GM12864 (cell line): ENCODE measurements around the gene SLC22A23.

Source experiments
- DNase-seq: peaks from one replicate; pipeline ENCODE4 v3.0.0-alpha.2; 2011; ENCODE audit warnings: low read depth
- H3K4me3 ChIP-seq: 2 replicates; pipeline ENCODE4 v1.5.1; 2011; ENCODE audit warnings: mild to moderate bottlenecking, low read depth, low read length, control low read depth
- TF ChIP-seq, protein P1 (sequence below): IDR thresholded peaks from 2 replicates; pipeline ENCODE4 v1.5.1; 2011; ENCODE audit warnings: low read depth, mild to moderate bottlenecking, moderate library complexity, low read length, control low read depth, inconsistent platforms; ENCODE audit errors: missing control alignments

Gene SLC22A23

DNA sequence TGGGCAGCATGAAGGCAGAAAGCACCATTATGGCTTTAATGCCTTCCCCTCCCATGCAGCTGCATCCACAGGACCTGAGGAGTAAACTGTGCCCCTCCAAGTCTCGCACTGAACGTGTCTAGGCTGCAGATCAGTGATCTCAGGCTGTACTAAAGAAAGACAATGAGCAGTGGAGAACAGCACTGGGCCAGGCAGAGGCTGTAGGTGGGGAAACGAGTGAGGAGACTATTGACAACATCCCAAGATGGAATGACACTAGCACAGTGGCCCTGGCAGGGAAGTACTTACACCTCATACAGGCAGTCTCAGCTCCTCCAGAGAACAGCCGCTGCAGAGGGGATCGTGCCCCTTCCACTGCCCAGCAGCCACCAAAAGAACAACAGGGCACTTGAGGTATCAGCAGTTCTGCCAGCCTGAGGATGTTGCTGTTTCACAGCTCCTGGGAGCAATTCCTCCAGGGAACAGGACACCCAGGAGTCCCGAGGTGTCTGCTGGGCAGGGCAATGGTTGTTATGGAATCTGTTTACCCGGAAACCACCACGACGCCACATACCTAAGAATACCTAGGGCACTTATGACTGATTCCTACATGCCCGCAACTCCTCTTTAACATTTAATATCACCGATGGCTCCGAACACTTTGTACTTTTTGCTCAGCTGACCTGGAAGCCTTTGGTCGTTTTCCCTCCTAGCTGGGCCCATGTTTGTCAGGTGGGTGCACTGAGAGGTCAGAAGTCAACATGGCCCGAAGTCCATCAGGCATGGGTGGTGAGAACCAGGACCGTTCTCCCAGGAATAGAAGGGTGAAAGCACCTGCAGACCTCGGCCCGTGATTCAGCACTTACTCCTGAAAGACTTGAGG is 79.1 kb downstream of the SLC22A23 start:
- DNase-seq, result no peak
- H3K4me3 ChIP-seq, result no peak overlapping the region
- TF ChIP-seq, protein P1, sequence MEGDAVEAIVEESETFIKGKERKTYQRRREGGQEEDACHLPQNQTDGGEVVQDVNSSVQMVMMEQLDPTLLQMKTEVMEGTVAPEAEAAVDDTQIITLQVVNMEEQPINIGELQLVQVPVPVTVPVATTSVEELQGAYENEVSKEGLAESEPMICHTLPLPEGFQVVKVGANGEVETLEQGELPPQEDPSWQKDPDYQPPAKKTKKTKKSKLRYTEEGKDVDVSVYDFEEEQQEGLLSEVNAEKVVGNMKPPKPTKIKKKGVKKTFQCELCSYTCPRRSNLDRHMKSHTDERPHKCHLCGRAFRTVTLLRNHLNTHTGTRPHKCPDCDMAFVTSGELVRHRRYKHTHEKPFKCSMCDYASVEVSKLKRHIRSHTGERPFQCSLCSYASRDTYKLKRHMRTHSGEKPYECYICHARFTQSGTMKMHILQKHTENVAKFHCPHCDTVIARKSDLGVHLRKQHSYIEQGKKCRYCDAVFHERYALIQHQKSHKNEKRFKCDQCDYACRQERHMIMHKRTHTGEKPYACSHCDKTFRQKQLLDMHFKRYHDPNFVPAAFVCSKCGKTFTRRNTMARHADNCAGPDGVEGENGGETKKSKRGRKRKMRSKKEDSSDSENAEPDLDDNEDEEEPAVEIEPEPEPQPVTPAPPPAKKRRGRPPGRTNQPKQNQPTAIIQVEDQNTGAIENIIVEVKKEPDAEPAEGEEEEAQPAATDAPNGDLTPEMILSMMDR, result no peak

DNA sequence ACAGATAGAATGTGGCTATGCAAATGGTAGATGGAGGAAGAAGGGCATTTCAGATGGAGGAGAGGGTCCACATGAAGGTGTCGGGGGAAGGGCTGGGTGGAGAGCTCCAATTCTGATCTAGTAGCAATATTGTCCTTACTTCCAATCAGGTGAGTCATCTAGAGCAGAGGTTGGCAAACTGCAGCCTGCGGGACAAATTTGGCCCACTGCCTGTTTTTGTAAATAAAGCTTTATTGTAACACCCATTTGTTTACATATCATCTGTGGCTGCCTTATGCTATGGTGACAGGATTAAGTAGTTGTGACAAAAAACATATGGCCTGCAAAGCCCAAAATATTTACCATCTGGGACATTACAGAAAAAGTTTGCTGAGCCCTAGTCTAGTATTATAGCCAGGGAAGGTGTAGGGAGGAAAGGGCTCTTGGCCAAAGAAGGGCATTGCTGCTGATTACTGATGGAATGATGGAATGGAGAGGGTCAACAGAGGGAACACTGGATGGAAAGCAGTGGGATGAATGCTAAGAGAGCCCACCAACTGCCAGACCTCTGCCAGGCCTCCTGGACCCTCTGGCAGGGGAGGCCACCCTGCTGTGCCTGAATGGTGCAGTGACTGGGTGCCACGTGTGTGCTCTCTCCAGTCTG is 79.8 kb downstream of the SLC22A23 start:
- no peak for DNase-seq
- TF ChIP-seq, protein P1, result no peak
- H3K4me3 ChIP-seq, result no peak overlapping the region

DNA sequence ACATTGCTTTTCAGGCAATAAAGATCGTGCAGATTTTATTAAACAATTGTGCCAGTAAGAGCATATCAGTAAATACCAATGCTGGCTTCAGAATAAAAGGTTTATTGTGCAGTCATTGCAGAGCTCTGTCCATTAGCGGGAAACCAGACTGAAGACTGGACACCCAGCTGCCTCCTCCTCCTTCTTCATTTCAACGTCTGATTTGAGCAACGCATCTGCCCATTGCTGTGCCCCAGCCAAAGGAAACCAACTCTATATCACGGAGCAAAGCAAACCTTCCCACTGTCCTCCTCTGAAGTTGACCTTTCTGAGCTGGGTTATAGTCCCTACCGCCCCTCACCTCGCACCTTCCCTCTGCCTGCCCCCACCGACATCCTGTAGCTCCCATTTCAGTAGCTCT is 80.8 kb downstream of the SLC22A23 start:
- no peak for DNase-seq
- H3K4me3 ChIP-seq, result no peak overlapping the region
- TF ChIP-seq, protein P1, result no peak

DNA sequence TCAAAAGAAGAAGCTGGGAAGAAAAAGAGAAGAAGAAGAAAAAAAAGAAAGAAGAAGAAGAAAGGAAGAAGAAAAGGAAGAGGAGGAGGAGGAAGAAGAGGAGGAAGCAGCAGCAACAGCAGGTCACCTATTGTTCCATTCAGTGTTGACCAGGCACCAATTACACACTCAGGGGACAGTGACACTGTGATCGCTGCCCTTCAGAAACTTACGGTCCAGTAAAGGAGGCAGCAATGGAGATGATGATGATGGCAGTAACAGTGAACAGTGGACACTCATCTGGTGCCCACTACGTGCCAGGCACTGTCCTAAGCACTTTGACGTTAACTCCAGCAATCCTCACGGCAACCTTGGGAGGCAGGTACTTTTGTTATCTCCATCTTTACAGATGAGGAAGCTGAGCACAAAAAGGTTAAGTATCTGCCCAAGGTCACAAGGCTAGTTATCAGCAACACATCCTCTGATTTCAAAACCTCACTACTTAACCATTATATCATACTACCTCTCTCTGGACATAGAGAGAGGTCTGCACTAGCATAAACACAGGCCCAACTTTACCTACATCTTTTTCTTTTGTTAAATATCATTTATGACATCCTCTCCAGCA is 83.2 kb downstream of the SLC22A23 start:
- no peak overlapping the region for H3K4me3 ChIP-seq
- TF ChIP-seq, protein P1, result no peak
- no peak for DNase-seq

DNA sequence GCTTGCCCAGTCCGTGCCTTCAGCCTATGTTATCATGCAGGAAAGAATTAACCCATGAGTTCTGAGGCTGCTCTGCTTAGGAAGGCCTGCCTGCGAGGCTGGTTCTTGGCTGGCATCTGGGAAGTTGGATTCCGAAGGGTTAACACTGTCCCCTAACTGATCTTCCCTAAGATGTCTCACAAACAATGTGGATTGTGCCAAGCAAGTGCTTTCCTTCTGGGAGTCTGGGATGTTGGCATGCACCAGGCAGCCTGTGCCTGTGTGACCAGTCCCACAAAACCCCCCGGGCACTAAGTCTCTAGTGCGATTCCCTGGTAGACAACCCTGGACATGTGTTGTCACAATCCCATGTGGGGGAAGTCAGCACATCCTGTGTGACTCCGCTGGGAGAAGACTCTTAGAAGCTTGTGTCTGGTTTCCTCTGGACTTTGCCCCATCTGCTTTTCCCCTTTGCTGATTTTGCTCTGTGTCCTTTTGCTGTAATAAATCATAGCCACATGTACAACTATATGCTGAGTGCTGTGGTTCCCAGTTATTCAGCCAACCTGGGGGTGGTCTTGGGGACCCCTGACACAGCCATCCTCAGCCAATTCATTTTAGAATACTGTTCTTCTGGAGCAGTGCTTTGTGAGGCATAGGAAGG is 83.8 kb downstream of the SLC22A23 start:
- DNase-seq, result no peak
- TF ChIP-seq, protein P1, result no peak
- H3K4me3 ChIP-seq, result no peak overlapping the region

DNA sequence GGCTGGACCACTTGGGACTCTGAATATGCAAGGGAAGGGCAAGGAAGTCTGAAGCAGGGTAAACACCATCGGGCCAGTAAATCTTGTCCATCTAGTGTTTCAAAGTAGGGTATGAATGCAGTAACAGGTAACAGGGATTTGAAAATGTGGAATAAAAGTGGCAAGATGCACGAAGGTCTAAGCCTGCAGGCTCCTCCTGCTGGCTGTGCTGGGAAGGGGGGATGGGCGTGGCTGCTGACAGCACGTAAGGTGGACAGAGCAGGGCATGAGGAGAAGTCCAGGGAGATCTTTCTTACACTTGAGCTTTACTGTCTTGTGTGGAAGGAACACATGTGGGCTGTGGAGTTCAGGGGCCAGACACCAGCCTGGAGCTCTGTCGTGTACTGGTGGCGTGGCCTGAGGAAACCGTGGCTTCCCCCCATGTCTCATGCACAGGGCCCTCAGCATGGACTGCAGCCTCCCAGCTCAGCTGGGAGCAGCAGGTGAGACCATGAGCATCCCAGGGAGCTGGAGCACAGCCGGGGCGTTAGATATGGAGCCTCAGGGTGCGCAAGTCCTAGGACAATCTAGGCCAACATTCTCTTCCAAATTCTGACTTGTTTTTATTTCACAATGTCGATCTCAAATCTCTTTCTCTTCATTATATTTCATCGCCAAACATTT is 84.5 kb downstream of the SLC22A23 start:
- no peak for DNase-seq
- TF ChIP-seq, protein P1, result no peak
- no peak overlapping the region for H3K4me3 ChIP-seq
